ENCODE measurements around the gene ADGRD1.

ADGRD1 gene

DNA sequence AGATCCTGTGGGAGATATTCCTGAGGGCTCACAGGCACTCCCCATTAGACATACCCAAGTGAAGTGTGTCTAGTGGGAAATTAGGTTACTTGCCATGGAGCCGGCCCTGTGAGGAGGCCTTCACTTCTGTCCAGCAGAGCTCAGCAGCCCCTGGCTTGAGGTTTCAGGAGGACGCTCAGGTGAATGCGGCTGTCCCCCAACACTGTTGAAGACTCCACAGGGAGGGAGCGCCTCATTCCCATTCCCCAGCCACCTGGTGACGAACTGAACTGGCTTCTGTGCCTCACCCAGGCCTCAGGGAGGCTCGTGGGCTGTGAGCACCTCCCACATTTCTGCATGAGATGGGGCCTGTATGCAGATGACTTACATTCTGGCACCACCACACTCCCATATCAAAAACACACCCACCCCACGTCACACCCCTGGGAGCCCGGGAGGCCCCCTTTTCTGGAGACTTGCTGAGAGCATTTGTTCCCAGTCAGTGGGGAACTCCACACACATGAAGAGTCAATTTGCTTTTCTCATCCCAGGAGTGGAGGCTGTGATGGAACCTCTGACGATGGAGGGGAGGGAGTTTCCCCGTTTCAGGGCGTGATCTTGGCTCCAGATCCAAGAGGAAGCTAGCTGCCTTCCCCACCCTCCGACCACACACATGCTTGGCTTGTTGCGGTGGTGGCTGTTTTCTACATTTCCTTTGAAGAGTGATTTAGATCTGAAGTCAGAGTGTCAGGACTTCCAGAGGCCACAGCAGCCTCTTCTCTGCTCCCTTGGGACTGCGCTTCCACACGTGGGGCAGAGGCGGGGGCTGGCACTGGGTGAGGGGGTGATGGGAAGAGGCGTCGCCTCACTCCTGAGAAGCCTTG lies 120.7 kb downstream of the ADGRD1 start:
- DNase-seq (ENCODE audit: low read depth): no peak

DNA sequence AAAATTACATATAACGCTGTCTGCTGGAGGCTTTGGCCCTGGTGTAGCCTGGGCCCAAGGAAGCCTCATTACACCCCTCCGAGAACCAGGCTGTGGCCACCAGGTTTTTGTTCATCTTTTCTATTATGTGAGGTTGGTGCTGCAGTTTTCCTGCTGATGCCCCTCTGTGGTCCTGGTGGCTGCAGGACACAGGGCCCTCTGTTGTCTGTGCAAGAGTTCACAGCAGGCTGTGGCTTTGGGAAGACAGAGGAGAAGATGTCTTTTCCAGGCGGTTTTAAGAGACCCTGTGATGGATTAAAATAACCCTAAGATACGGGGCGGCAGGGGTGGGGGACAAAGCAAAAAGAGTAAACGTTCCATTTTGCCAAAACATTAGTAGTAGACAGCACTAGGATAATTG lies 121.5 kb downstream of the ADGRD1 start:
- DNase-seq (ENCODE audit: low read depth): no peak

DNA sequence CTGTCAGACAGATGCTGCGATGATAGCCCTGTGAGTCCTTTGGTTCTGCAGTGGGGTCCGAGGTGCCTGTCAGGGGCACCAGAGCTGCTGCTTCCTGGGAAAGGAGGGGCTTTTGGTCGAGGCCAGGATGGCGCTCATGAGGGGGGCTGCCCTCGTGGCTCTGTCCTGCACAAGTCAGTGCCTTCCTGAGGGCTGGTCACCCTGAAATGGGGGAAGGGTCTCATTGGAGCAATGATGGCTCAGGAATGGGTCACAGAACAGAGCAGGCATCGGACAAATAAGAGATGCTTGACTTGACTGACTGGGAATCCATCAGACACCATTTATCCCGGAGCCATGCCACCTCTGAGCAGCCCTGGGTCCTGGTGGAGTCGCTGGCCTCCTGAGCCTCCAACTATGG lies 121.9 kb downstream of the ADGRD1 start:
- DNase-seq (ENCODE audit: low read depth): no peak

DNA sequence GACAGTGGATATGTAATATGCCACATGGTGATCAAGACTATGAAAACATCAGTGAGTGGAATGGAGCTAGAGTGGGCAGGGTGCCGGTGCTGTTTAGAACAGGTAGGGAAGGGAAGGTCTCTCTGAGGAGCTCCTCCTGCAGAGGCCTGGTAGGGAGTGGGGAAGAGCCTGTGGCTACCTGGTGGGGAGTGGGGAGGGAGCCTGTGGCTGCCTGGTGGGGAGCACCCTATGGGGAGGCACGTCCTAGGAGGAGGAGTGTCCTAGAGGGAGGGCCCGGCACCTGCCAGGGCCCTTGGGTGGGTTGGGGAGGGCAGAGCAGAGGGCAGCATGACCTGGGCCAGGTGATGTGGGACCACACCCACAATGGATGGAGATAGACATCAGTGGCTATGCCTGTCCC lies 122.6 kb downstream of the ADGRD1 start:
- DNase-seq (ENCODE audit: low read depth): no peak

DNA sequence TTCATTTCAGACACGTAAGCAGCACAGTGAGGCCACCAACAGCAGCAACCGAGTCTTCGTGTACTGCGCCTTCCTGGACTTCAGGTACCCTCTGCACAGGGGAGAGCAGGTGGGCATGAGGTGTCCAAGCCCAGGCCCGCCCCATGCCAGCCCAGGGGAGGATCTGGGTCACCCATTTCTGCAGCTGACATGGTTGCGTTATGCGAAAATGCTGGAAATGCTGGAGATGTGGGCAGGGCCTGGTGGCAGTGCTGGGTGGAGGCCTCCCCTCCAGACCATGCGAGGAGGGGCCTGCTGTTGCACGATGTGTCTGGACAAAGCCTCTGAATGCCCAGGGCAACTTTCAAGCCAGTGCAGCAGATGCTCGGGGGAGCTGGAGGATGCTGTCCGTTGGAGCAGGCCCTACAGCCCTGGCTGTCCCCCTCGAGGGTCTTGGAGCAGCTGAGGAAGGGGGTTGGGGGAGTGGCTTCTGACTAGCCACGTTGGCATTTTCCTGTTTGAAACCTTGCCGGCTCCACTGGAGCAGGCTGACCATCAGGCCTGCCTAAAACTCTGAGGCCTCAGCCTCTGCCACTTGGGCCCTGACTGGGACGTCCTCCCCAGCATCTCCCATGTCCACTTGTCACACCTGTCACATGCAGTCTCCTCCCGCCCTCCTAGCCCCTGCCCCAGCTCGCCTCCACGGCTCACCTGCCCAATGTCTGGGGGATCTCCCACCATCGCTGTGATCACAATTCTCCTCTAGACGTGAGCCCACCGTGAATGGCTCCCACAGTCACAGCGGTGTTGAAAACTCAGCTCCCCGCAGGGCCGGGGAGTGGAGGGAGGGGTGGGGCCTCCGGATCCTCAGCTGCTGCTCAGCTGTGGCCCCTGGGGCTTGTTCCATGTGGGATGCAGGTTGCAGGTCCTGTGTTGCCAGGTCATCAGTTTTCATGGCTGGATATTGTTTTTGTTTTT lies 123.4 kb downstream of the ADGRD1 start:
- no peak for DNase-seq (ENCODE audit: low read depth)

DNA sequence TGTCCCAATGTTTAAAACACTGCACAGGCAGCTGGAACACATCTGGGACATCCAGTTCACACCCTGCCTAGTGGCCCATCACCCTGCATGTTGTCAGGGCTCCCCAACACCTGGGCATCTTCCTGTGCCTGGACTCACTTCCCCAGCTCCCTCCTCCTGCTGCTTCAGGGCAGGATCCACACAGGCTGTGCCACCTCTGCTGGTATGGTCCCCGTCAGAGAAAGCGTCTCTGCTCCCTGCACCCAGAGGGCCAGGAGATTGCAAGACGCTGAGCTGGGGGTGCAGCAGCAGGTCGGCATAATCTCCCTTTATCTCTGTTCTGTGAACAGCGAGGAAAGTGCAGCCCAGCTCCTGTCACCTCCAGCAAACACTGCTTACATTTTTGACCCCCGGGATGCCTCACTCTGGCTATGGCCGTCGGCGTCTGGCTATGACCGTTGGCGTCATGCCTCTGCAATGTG lies 124.3 kb downstream of the ADGRD1 start:
- no peak for DNase-seq (ENCODE audit: low read depth)

GRCh38 chr12:131082290-131083194 lies 128.8 kb downstream of the ADGRD1 start:
- no peak for DNase-seq (ENCODE audit: low read depth)

DNA sequence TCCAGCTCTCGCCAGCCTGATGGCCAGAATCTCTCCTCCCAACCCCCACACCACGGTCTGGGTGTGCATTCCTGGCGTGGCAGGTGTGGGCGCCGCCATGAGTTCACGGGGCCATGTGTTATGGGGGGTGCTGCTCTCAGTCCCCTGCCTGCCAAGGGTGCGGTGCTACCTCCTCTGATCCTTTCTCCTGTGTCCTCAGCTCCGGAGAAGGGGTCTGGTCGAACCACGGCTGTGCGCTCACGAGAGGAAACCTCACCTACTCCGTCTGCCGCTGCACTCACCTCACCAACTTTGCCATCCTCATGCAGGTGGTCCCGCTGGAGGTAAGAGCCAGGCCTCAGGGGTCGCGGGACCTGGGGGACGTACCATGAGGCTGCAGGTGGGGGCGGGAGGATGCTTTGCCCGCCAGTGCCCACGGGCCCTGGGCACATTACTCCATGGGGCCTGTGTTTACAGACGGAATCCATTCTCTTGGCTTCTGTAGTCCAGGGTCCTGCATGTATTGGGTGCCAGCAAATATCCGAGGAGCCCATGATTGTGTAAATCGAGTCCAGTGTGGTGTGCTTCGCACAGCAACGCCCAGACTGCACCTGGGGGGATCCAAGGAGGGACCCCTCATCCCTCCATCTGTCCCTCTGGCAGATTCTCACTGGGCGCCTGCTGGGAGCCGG lies 130.8 kb downstream of the ADGRD1 start:
- DNase-seq (ENCODE audit: low read depth): no peak

GRCh38 chr12:131085125-131085815 lies 131.6 kb downstream of the ADGRD1 start:
- DNase-seq (ENCODE audit: low read depth): no peak

DNA sequence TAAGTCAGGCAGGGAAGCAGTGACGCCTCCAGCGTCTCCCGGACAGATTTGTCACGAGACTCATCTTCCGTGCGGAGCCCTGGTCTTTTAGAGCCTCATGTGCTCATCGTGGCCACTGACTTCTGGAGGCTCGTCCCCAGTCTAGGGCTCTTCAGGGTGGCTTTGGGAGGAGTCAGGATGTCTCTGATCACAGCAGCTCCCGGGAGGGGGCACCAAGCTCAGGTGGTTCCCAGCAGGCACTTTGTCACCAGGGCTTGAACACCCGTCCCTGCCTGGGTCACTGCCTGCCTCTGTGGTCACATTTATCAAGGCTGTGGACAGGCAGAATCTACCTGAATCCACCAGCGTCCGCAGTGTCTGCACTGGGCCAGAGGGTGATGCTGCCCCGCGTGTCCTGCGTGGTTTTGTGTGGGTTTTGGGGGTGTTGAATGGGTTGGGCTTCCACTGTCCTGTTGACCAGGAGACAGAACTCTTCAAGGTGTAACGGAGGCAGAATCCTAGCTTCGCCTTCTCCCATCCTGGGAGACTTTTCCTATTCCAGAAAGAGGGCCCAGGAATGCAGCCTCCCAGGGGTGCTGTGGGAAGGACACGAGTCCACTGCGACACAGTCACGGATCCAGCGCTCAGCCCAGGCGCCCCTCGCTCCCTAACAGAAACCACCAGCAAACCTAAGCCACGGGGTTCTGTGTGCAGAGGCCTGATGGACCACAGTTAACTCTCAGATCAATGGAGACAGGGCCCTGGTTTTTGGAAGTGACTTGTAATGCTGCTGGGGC lies 132.3 kb downstream of the ADGRD1 start:
- DNase-seq (ENCODE audit: low read depth): no peak

- no peak for DNase-seq (ENCODE audit: low read depth)
These were observed 133.7 kb downstream of the ADGRD1 start for GRCh38 chr12:131087302-131087818.

- DNase-seq (ENCODE audit: low read depth): no peak
These were observed 134.4 kb downstream of the ADGRD1 start for GRCh38 chr12:131087991-131088700.

DNA sequence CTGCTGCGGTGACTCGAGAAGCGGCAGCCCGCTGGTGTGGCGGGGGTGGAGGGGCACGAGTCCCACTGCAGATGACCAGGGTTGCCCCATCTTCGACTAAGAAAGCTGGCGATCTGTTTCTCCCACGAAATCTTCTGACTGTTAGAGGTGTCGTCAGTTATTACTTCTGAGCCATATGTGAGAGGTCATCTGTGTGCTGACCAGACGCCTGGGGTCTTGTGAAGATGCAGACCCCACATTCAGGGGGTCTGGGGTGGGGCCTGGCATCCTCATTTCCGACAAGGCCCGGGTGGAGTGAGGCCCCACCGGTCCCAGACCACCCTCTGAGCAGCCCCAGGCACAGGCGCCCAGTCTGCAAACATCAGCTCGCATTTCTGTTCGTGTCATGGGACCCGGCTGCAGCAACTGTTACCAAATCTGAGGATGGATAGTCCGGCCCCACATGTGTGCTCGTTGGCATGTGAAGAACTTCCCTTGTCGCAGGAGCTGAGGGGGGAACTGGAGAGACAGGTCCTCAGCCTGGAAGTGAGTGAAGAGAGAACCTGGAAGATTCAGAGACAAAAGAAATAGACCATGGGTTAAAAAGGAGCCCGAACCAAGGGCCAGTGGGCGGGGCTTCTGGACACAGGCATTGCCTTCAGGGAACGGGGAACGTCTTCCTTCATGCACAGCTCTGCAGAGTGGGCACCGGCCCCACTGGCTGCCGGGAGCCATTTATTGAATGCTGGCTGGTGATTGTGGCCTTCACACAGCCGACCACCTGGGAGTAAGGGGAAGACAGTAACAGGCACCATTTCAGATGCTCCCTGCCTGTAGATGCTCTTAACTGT lies 135.2 kb downstream of the ADGRD1 start:
- no peak for DNase-seq (ENCODE audit: low read depth)

DNA sequence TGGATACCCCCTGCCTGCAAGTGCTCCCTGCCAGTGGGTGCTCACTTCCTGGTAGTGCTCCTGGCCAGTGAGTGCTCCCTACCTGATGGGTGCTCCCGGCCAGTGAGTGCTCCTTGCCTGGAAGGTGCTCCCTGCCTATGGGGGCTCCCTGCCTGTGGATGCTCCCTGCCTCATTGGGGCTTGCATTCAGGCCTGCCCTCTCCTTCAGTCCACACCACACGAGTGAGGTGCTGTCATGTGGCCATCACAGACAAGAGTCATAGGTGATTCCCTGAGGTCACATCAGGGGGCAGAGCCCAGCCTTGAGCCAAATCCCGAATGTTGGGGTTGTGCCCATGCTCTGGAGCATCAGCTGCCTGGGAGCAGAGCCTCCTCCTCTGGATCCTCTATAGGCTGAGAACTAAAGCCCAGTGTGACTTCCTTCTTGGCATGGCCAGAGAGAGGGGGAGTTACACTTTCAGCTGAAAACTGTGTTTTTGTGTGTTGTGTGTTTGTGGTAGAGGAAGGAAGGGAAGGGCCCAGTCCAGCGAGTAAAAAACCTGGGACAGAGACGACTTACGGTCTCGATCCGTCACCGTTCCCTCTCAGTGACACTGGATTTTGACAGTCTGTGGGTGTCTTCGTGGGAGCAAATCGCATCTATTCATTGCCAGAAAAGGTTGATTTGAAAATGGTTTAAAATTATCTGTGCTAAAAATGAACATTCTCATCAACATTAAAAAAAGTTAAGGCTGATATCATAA lies 136.0 kb downstream of the ADGRD1 start:
- DNase-seq (ENCODE audit: low read depth): no peak

DNA sequence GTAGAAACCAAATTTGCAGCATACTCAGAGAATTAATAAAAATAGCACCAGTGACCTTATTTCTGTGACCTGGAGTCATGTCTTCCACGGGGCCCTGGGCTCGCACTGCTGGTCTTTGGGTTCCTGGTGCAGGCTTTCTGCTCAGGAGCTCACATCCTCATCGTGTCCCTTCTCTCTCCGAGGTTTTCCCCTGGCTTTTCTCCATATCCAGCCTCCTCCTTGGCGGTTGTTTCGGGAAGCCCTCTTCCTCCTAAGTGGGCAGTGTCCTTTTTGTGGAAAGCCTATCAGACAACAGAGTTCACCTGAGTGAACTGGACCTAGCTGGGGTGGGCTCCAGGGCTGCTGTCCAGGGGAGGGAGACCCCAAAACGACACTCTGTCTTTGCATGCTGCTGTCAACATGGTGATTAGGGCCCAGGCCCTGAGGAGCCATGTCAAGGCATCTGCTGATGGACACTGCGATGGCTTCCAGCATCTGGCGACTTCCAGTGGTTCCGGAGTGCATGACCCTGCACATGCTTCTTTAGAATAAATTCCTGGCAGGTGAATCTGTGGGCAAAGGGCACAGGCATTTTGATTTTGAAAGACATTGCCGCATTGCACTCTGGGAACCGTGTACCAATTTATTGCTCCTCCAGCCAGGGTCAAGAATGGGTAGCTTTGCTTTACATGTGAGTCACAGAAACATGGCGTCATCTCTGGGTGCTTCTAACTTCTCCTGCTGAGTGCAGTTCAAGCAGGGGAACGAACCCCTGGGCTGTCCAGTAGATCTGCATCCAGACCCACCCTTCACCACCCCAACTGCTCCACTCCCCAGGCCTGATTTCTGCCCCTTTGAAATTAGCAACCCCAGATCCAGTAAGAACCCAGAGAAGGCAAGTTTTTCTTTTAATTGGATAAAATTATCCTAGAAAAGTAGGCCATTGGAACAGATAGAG lies 136.8 kb downstream of the ADGRD1 start:
- no peak for DNase-seq (ENCODE audit: low read depth)

DNA sequence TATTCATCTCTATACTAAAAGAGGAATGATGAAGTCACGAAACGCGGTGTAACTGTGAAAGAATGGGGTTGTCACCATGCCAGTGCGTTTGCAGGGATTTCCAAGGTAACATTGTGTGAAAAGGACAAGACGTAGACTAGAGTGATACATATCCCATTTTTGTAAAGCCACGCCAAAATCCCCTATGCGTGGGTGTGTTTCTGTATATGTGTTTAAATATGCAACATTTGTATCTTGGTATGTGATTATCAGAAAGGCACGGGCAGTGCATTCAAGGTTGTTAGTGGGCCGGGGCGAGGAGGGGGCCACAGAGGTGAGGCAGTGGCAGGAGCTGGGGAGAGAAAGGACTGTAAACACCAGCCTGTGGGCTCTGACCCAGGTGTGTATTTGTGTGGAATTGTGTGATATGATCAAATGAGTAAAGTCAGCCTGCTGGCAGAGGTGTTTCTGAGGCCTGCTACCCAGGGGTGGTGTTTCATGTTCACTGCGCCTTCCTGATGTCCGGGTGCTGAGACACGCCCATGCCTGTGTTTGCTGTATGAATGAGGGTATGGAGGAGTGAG lies 137.8 kb downstream of the ADGRD1 start:
- no peak for DNase-seq (ENCODE audit: low read depth)

All from EH (cell line).